IPS-20b (cell line): Measurements from ENCODE around the gene DZIP3.
"Not testable (repeated sequence)": the region's sequence is repeated elsewhere in the genome, so short reads cannot be mapped to it uniquely, and the experiment has no call there.

ENCODE experiments used
- H3K27ac ChIP-seq: one replicate; pipeline ENCODE4 v1.5.1; 2013; ENCODE audit warnings: low read length
- H3K27me3 ChIP-seq: 2 replicates; pipeline ENCODE4 v1.6.1; 2013; ENCODE audit warnings: mild to moderate bottlenecking, low read length, inconsistent platforms; ENCODE audit not compliant: insufficient read depth
- H3K36me3 ChIP-seq: 2 replicates; pipeline ENCODE4 v1.6.1; 2013; ENCODE audit warnings: low read depth, mild to moderate bottlenecking, inconsistent platforms, low read length, moderate library complexity; ENCODE audit not compliant: insufficient read depth
- H3K4me1 ChIP-seq: 2 replicates; pipeline ENCODE4 v1.6.1; 2013; ENCODE audit warnings: mild to moderate bottlenecking, control low read depth, inconsistent platforms, low read length, moderate library complexity; ENCODE audit not compliant: insufficient read depth
- H3K4me3 ChIP-seq: 2 replicates; pipeline ENCODE4 v1.5.1; 2013; ENCODE audit warnings: mild to moderate bottlenecking, low read length, inconsistent platforms
- H3K9ac ChIP-seq: 2 replicates; pipeline ENCODE4 v1.6.1; 2013; ENCODE audit warnings: low read depth, mild to moderate bottlenecking, inconsistent platforms, low read length, moderate library complexity
- H3K9me3 ChIP-seq: 2 replicates; pipeline ENCODE4 v1.6.1; 2013; ENCODE audit warnings: mild to moderate bottlenecking, low read depth, low read length, inconsistent platforms; ENCODE audit not compliant: insufficient read depth

Gene DZIP3

DNA sequence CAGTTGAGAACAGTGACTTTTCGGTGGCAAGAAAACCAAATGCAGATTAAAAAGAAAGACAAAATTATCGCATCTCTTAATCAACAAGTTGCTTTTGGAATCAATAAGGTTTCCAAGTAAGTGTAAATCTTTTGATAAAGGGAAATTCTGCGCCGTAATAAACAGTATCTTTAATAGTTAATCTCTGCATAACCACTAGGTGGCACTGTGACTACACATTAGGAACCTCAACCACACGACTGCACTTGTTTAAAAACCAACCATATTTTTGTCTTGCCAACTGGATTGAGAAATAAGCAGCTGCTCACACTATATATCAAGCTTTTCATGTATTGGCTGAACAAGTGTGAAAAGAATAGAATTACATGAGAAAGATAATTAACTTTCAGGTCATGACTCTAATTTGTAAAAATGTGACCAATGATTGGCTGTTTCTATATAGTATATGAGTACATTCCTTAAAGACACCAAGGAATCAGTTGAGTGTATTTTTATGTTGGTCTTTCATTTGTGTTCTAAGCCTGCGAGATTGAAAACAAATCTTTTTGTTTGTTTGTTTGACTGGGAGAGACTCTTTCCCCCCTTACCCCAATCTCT lies 72.7 kb downstream of the DZIP3 start:
- Histone ChIP-seq H3K36me3 (no peaks in the 10 kb centered on the region), H3K9me3 (no peaks in the 10 kb centered on the region), H3K27me3 (no peaks in the 10 kb centered on the region), H3K9ac (no peak overlapping the region), H3K4me1 (no peaks in the 10 kb centered on the region), H3K27ac (no peak overlapping the region), H3K4me3 (no peak overlapping the region)

DNA sequence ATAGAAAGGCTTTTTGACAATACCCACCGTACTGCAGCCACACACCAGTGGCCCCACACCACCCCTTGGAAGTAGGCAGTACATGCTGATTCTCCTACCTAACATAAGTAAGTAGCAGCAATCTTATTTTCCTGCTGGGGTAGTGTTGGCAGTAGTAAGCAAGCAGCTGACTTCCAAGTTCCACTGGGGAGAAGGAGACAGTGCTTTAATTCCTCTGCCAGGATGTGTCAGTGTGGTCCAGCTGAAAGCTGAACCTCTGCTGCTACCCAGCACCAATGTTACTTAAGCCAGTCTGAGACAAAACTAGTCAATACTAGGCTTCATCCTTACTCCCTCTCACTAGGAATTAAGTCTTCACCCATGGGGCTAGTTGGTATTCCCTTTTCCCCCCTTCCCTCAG lies 74.7 kb downstream of the DZIP3 start:
- Histone ChIP-seq H3K9me3 (no peaks in the 10 kb centered on the region), H3K36me3 (no peaks in the 10 kb centered on the region), H3K27me3 (no peaks in the 10 kb centered on the region), H3K9ac (no peak overlapping the region), H3K4me1 (no peaks in the 10 kb centered on the region), H3K4me3 (no peak overlapping the region), H3K27ac (no peak overlapping the region)

DNA sequence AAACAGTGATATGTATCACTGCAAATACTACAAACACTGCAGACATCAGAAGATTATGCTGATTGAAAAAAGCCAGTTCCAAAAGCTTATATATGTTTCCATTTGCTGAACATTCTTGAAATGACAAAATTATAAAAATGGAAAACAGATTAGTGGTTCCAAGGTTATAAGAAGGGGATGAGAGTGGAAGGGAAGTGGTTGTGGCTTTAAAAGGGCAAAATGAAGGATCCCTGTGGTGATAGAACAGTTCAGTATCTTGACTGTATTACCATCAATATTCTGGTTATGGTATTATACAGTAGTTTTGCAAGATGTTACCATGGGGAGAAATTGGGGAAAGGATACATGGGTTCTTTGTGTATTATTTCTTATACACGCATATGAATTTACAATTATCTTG lies 77.8 kb downstream of the DZIP3 start:
- Histone ChIP-seq H3K27me3 (no peaks in the 10 kb centered on the region), H3K4me3 (no peak overlapping the region), H3K4me1 (no peaks in the 10 kb centered on the region), H3K9ac (no peak overlapping the region), H3K27ac (no peak overlapping the region), H3K9me3 (no peaks in the 10 kb centered on the region), H3K36me3 (peaks cover 14% of the 10 kb centered on the region; the same call in 1 of the 2 replicates)

DNA sequence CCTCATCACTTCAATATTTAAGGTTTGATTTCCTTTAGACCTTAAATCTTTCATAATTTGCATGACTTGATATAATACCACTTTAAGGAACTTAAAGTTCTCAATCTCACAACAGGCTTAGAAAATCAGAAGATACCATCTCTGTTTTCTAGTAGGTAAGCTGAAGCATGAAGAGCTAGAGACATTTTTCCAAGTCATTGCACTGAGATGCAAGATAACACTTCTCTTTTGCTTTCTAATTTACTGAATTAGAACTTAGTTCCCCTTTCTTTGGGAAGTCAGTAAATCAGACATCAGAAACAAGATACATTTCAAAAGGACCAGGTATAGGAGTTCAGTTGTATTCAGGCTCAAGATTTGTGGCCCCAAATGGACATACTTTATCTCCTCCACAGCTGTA lies 79.7 kb downstream of the DZIP3 start:
- Histone ChIP-seq H3K9ac (no peak overlapping the region), H3K4me3 (no peak overlapping the region), H3K9me3 (no peaks in the 10 kb centered on the region), H3K36me3 (peaks cover 20% of the 10 kb centered on the region), H3K27ac (no peak overlapping the region), H3K4me1 (no peaks in the 10 kb centered on the region), H3K27me3 (no peaks in the 10 kb centered on the region)

DNA sequence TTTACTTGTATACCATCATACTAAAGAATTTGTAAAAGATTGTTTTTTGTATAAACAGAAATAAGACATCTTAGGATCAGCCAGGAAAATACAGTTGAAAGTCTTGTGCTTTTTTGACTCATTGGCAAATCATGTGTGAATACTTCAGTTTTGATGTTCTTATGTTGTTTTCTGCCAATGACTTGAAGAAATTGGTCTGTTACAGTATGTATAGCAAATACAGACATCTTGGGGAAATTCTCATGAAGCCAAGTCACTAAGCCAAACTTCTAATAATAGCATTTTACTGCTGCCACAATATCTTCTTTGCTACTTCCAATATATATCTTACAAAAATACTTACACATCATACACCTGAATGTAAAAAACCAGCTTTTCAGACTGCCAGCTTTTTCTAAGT lies 83.2 kb downstream of the DZIP3 start:
- H3K27ac ChIP-seq = no peak overlapping the region
- H3K9ac ChIP-seq = no peak overlapping the region
- H3K4me1 ChIP-seq = no peaks in the 10 kb centered on the region
- H3K27me3 ChIP-seq = no peaks in the 10 kb centered on the region
- H3K36me3 ChIP-seq = peaks cover 40% of the 10 kb centered on the region
- no peak overlapping the region for H3K4me3 ChIP-seq
- H3K9me3 ChIP-seq = no peaks in the 10 kb centered on the region

DNA sequence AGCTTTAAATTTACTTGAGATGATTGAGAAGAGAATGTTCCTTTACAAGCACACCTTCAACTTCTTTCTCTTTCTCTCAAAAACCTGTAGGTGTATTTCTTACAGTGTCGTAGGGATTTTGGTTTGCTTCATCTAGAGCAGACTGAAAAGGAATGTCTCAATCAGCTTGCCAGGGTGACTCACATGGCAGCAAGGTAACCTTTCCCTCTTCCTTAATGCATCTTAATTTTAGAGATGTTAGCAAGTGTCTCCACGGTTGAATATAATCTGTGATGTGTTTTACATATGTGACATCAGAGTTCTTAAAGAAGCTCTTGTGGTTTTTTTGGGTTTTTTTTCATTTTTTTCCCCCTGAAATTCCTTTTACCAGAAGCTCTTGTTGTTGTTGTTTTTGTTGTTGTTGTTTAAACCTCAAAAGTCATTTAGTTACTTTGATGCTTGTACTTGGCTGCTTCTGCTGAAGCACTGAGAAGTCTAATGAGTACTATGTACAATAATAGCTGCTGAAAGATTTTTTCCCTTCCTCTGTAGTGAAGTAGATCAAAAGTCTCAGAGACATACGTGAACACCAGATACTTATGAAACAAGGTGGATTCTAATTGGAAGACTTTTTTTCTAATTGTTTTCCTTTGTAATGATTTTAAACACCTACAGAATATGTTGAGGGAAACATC lies 84.6 kb downstream of the DZIP3 start:
- no peaks in the 10 kb centered on the region for H3K9me3 ChIP-seq
- H3K4me1 ChIP-seq = no peaks in the 10 kb centered on the region
- H3K9ac ChIP-seq = no peak overlapping the region
- H3K27me3 ChIP-seq = no peaks in the 10 kb centered on the region
- H3K27ac ChIP-seq = no peak overlapping the region
- H3K4me3 ChIP-seq = no peak overlapping the region
- peaks cover 44% of the 10 kb centered on the region for H3K36me3 ChIP-seq

DNA sequence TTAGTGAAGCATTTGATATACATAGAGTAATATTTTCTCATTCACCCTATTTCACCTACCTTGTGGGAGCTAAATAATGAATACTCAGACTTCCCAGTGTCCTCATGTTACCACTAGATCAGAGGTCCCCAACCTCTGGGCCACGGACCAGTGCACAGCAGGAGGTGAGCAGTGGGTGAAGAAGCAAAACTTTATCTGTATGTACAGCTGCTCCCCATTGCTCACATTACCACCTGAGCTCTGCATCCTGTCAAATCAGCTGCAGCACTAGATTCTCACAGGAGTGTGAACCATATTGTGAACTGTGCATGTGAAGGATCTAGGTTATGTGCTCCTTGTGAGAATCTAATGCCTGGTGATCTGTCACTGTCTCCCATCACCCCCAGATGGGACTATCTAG lies 88.3 kb downstream of the DZIP3 start:
- no peaks in the 10 kb centered on the region for H3K27me3 ChIP-seq

DNA sequence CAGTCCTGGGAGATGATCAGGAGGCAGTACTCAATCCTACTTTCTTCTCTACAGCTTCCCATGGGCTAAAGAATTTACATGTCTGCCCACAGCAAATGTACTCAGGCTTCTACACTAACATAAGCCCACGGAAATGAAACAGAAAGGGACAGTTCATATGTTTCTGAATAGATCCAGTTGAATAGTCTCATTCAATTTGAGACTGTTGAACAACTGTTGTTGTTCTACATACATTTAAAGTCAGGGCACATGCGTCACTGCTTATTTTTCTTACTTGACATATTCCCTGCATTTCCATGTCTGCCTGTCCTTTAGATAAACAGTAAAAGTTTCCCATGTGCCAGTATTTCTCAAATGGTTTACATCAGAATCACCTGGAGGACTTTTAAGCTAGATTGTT lies 102.8 kb downstream of the DZIP3 start:
- Histone ChIP-seq H3K36me3 (peaks cover 66% of the 10 kb centered on the region), H3K9me3 (peaks cover 12% of the 10 kb centered on the region; the same call in 1 of the 2 replicates)
- H3K27ac ChIP-seq, H3K4me3 ChIP-seq, H3K4me1 ChIP-seq, H3K9ac ChIP-seq, H3K27me3 ChIP-seq: not testable (repeated sequence)

More for the DNA sequence above, 88.3 kb downstream of the DZIP3 start:
- H3K36me3 ChIP-seq = peaks cover 27% of the 10 kb centered on the region
- H3K4me3 ChIP-seq = no peak overlapping the region
- no peak overlapping the region for H3K27ac ChIP-seq
- no peak overlapping the region for H3K9ac ChIP-seq
- H3K4me1 ChIP-seq = no peaks in the 10 kb centered on the region
- no peaks in the 10 kb centered on the region for H3K9me3 ChIP-seq

DNA sequence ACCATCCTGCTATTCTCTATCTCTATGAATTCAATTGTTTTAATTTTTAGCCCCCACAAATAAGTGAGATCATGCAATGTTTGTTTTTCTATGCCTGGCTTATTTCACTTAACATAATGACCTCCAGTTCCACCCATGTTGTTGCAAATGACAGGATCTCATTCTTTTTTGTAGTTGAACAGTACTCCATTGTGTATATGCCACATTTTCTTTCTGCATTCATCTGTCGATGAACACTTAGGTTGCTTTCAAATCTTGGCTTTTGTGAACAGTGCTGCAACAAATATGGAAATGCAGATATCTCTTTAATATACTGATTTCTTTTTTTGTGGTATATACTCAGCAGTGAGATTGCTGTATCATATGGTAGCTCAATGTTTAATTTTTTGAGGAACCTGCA lies 108.9 kb downstream of the DZIP3 start:
- H3K27me3 ChIP-seq = no peaks in the 10 kb centered on the region
- no peaks in the 10 kb centered on the region for H3K4me1 ChIP-seq
- no peak overlapping the region for H3K9ac ChIP-seq
- no peak overlapping the region for H3K27ac ChIP-seq
- peaks cover 14% of the 10 kb centered on the region for H3K36me3 ChIP-seq
- H3K4me3 ChIP-seq = no peak overlapping the region
- H3K9me3 ChIP-seq = peaks cover 11% of the 10 kb centered on the region; the same call in 1 of the 2 replicates

DNA sequence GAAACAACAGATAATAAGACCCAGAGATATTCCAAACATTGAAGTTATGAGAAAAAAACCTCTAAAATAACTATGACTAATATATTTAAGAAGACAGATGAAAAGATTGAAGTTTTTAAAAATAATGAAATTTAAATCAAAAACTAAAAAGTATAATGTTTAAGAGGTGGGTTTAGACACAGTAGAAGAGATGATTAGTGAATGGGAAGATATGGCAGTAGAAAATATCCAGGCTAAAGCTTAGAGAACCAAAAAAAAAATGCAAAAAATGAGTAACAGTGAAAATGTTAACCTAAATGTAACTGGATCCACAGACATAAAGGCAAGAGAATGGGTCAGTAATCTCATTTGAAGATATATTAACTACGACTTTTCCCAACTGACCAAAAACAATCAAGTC lies 115.5 kb downstream of the DZIP3 start:
- Histone ChIP-seq H3K9me3 (peaks cover 10% of the 10 kb centered on the region; the same call in 1 of the 2 replicates), H3K4me3 (no peak overlapping the region), H3K27me3 (no peaks in the 10 kb centered on the region), H3K36me3 (no peaks in the 10 kb centered on the region), H3K4me1 (no peaks in the 10 kb centered on the region), H3K9ac (no peak overlapping the region), H3K27ac (no peak overlapping the region)

DNA sequence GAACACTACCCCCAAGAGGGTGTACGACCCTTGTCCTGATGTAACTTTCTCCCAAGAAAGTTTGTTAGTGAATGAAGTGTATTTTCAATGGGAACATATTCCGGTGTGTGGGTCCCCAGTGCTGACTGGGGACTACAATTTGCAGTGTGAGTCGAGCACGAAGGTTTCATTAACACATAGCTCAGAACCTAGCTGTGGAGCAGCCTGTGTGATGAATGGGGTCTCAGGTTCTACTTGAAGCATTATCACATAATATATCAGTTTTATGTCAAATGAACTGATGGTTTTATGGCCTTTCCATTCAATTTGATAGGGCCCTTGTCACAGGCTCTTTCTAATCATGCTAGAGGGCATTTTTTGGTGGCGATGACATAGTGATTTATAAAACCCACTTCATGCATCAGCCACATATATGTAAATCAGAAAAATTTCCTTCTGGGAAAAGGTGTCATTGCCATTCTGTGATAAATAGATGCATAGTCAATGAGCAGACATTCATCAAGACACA lies 123.5 kb downstream of the DZIP3 start:
- Histone ChIP-seq H3K27me3 (no peaks in the 10 kb centered on the region), H3K4me1 (no peaks in the 10 kb centered on the region), H3K9me3 (no peaks in the 10 kb centered on the region), H3K36me3 (no peaks in the 10 kb centered on the region), H3K27ac (no peak overlapping the region), H3K9ac (no peak overlapping the region), H3K4me3 (no peak overlapping the region)

DNA sequence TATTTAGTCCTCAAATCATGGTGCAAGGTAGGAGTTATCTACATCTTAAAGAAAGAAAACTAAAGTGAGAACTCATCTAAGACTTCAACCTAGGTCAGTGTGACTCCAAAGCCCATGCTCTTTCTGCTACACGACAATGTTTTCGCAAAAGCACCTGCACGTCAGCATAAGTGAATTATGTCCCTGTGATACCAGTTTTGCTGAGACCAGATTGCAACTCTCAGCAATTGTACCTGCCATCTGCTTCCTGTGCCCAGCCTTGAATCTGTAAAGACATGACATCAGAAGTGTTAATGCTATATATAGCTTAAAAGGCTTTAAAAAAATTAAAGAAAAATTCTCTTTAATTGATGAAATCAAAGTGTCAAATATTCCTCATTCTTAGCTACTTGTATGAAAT lies 124.3 kb downstream of the DZIP3 start:
- H3K9me3 ChIP-seq = no peaks in the 10 kb centered on the region
- H3K9ac ChIP-seq = no peak overlapping the region
- no peak overlapping the region for H3K27ac ChIP-seq
- no peaks in the 10 kb centered on the region for H3K4me1 ChIP-seq
- no peaks in the 10 kb centered on the region for H3K36me3 ChIP-seq
- H3K27me3 ChIP-seq = no peaks in the 10 kb centered on the region
- H3K4me3 ChIP-seq = no peak overlapping the region
